ENCODE measurements around the gene ELF1.

- TF ChIP-seq, protein P1, sequence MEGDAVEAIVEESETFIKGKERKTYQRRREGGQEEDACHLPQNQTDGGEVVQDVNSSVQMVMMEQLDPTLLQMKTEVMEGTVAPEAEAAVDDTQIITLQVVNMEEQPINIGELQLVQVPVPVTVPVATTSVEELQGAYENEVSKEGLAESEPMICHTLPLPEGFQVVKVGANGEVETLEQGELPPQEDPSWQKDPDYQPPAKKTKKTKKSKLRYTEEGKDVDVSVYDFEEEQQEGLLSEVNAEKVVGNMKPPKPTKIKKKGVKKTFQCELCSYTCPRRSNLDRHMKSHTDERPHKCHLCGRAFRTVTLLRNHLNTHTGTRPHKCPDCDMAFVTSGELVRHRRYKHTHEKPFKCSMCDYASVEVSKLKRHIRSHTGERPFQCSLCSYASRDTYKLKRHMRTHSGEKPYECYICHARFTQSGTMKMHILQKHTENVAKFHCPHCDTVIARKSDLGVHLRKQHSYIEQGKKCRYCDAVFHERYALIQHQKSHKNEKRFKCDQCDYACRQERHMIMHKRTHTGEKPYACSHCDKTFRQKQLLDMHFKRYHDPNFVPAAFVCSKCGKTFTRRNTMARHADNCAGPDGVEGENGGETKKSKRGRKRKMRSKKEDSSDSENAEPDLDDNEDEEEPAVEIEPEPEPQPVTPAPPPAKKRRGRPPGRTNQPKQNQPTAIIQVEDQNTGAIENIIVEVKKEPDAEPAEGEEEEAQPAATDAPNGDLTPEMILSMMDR (IDR thresholded peaks at IDR 0.05): no peak
- TF ChIP-seq POLR2A (IDR thresholded peaks at IDR 0.05; ENCODE audit: low read depth) (no peak), EP300 (IDR thresholded peaks at IDR 0.05) (no peak), POLR2AphosphoS5 (IDR thresholded peaks at IDR 0.05) (no peak)
Measured at GRCh38 chr13:41018602-41018948, 541 bp downstream of the ELF1 start.

Measured in esophagus muscularis mucosa (tissue), 4 donors.